Colonic mucosa (tissue), 4 donors: ENCODE data around the gene ZBTB20. TPM values are rescaled to one million over a fixed set of nuclear protein-coding genes. Genes with fewer than 3 reads are reported as not detected.

Experiments
- DNase-seq: peaks from one replicate; pipeline ENCODE4 v3.0.0-alpha.2; 2020
- H3K27ac ChIP-seq: fragments of 200-600 bp; one replicate; pipeline ENCODE4 v1.8.0; 2021
- H3K27me3 ChIP-seq: fragments of 200-600 bp; one replicate; pipeline ENCODE4 v1.8.0; 2021
- H3K36me3 ChIP-seq: fragments of 200-600 bp; one replicate; pipeline ENCODE4 v1.8.0; 2021
- H3K4me1 ChIP-seq: fragments of 200-600 bp; one replicate; pipeline ENCODE4 v1.8.0; 2021; ENCODE audit warnings: mild to moderate bottlenecking
- H3K4me3 ChIP-seq: fragments of 200-600 bp; one replicate; pipeline ENCODE4 v1.8.0; 2021
- H3K9ac ChIP-seq, 2 donors: one replicate each; pipeline ENCODE4 v1.7.0; 2013; ENCODE audit warnings: control low read depth in 2 of 2, low read depth in 2 of 2, low read length in 2 of 2
- H3K9me3 ChIP-seq: fragments of 200-600 bp; one replicate; pipeline ENCODE4 v1.8.0; 2021
- CTCF ChIP-seq: fragments of 200-600 bp; IDR thresholded peaks from one replicate; pipeline ENCODE4 v1.8.0; 2022; ENCODE audit warnings: antibody characterized with exemption, mild to moderate bottlenecking
- intact Hi-C: fragments of 100-400 bp; cut with DNase I; formaldehyde crosslinking; loops from one replicate; pipeline ENCODE4 v1.14.1; 2022
- total RNA-seq, 2 donors: library from RNA; stranded (reverse); fragmentation: NEBNext Ultra II Directional in 1 of 2; extraction: Animal tissue kit (Norgen Biotek cat#: 25700) in 1 of 2; gene quantifications; one replicate each; pipeline ENCODE4 v1.2.1, GENCODE V29; 2021
- donor health status: healthy.
- donor health status: DM: no; HTN: no; CAD: no.
- donor health status: DM: no; HTN: no; CAD: no.

ZBTB20 gene
- total RNA-seq, 2 donors from 2014 or later: 12.7 to 21.2 TPM

- no peaks in the 10 kb centered on the region for H3K9me3 ChIP-seq
- H3K27me3 ChIP-seq: no peaks in the 10 kb centered on the region
- no peaks in the 10 kb centered on the region for H3K36me3 ChIP-seq
- DNase-seq: no peak
- intact Hi-C loops: no loop called here
- no peak overlapping the region for H3K27ac ChIP-seq
- no peak overlapping the region for H3K4me3 ChIP-seq
- no peak for TF ChIP-seq CTCF
- no peaks in the 10 kb centered on the region for H3K4me1 ChIP-seq
- no peak overlapping the region for H3K9ac ChIP-seq
Measured at GRCh38 chr3:114597871-114598270, 549.2 kb downstream of the ZBTB20 start.

- Histone ChIP-seq H3K9ac (no peak overlapping the region), H3K4me1 (no peaks in the 10 kb centered on the region), H3K4me3 (no peak overlapping the region), H3K36me3 (no peaks in the 10 kb centered on the region), H3K27me3 (no peaks in the 10 kb centered on the region), H3K27ac (no peak overlapping the region), H3K9me3 (no peaks in the 10 kb centered on the region)
- no peak for TF ChIP-seq CTCF
- no peak for DNase-seq
- intact Hi-C loops: no loop called here
Measured at GRCh38 chr3:114597012-114597411, 550.1 kb downstream of the ZBTB20 start.

GRCh38 chr3:114596147-114596546 lies 550.9 kb downstream of the ZBTB20 start:
- no peak for TF ChIP-seq CTCF
- H3K9me3 ChIP-seq: no peaks in the 10 kb centered on the region

GRCh38 chr3:114595522-114596028 lies 551.5 kb downstream of the ZBTB20 start:
- Histone ChIP-seq H3K27ac (no peak overlapping the region), H3K4me3 (no peak overlapping the region), H3K9me3 (no peaks in the 10 kb centered on the region), H3K9ac (no peak overlapping the region), H3K27me3 (no peaks in the 10 kb centered on the region), H3K4me1 (no peaks in the 10 kb centered on the region), H3K36me3 (no peaks in the 10 kb centered on the region)
- TF ChIP-seq CTCF: no peak
- intact Hi-C loops: no loop called here
- DNase-seq: no peak

More at GRCh38 chr3:114596147-114596546, 550.9 kb downstream of the ZBTB20 start:
- intact Hi-C loops: no loop called here
- Histone ChIP-seq H3K4me3 (no peak overlapping the region), H3K27ac (no peak overlapping the region), H3K4me1 (no peaks in the 10 kb centered on the region), H3K36me3 (no peaks in the 10 kb centered on the region), H3K9ac (no peak overlapping the region), H3K27me3 (no peaks in the 10 kb centered on the region)
- DNase-seq: no peak

GRCh38 chr3:114590309-114591047 lies 556.6 kb downstream of the ZBTB20 start:
- H3K4me3 ChIP-seq: no peak overlapping the region
- H3K27me3 ChIP-seq: no peaks in the 10 kb centered on the region
- H3K27ac ChIP-seq: no peak overlapping the region

More at GRCh38 chr3:114590309-114591047, 556.6 kb downstream of the ZBTB20 start:
- DNase-seq: no peak
- no peaks in the 10 kb centered on the region for H3K4me1 ChIP-seq
- no peak for TF ChIP-seq CTCF
- no peaks in the 10 kb centered on the region for H3K36me3 ChIP-seq
- no peak overlapping the region for H3K9ac ChIP-seq
- intact Hi-C loops: no loop called here
- H3K9me3 ChIP-seq: no peaks in the 10 kb centered on the region
